GM21526 (cell line): ENCODE results near the gene SLC26A8.
"Not testable (repeated sequence)": the region's sequence is repeated elsewhere in the genome, so short reads cannot be mapped to it uniquely, and the experiment has no call there.

Source experiments
- ATAC-seq: cut with Tn5 transposase; IDR thresholded peaks from one replicate; pipeline ENCODE4 v1.9.1; 2021; ENCODE audit warnings: moderate library complexity; ENCODE audit not compliant: unreplicated experiment, low FRiP score

The SLC26A8 gene

GRCh38 chr6:36020154-36020553 is 4.3 kb downstream of the SLC26A8 start:
- ATAC-seq: no peak

- no peak for ATAC-seq
Observed at GRCh38 chr6:36019167-36019566, 5.3 kb downstream of the SLC26A8 start.

DNA sequence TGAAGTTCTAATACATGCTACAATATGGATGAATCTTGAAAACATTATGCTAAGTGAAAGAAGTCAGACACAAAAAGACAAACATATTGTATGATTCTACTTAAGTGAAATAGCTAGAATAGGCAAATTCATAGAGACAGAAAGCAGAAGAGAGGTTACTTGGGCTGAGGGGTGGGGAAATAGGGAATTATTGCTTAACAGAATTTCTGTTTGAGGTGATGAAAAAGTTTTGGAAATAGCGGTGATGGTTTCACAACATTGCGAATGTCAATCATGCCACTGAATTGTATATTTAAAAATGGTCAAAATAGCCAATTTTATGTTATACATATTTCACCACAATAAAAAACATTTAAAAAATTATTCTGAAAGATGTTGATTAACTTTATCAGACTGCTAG is 6.1 kb downstream of the SLC26A8 start:
- ATAC-seq: no peak

GRCh38 chr6:36015666-36016065 is 8.8 kb downstream of the SLC26A8 start:
- ATAC-seq: no peak

GRCh38 chr6:36000451-36000850 is 24.0 kb downstream of the SLC26A8 start:
- ATAC-seq: no peak

DNA sequence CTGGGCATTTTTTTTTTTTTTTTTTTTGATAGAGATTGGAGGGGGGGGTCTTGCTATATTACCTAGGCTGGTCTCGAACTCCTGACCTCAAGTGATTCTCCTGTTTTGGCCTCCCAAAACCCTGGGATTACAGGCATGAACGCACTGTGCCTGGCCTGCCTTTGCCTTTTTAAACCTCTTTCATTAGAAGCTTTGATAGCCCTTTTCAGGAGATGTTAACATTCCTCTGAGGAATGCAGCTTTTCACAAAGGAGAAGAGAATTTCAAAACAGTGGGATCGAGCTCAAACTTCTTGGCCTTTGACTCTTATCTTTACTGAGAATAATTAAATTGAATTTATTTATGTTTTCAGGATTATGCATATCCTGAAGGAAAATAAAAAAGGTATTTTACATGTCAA is 31.3 kb downstream of the SLC26A8 start:
- ATAC-seq: no peak

GRCh38 chr6:35988047-35988446 is 36.4 kb downstream of the SLC26A8 start:
- ATAC-seq: not testable (repeated sequence)

DNA sequence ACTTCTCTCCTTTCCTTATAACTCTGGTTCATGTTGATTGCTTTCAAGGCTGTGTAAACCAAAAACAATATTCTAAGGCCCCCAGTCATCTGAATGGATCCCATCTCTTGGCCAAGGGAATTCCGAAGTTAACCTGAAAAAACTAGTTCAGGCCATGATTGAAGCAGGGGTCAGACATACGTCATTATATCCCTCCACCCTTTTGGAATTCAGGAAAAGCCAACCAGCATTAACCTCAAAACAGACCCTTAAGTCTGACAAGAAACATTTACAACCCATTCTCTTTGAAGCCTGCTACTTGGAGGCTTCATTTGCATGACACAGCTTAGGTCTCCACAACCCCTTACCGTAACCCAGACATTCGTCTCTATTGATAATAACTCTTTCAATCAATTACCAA is 39.7 kb downstream of the SLC26A8 start:
- ATAC-seq: no peak

DNA sequence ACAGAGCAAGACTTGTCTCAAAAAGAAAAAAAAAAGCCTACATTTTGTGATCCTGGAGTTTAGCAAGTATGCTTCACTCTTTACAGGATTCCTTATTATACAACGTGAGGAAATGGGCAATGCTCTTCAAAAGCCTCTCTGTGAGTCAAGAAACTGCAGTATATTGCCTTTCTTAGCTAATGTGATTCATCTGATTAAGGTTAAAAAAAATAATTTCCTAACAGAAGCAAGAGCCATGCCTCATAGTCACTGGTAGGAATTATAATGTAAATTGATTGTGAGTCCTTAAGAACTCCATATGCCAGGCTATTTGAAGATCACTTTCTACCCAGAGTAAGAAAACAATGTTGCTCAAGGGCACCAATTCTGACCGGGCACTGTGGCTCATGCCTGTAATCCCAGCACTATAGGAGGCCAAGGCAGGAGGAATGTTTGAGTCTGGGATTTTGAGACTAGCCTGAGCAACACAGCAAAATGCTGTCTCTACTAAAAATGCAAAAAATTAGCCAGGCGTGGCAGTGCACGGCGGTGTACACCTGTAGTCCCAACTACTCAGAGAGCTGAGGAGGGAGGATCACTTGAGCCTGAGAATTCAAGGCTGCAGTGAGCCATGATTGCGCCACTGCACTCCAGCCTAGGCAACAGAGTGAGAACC is 43.3 kb downstream of the SLC26A8 start:
- ATAC-seq: no peak

- ATAC-seq: not testable (repeated sequence)
Observed at GRCh38 chr6:35980126-35980525, 44.3 kb downstream of the SLC26A8 start.

DNA sequence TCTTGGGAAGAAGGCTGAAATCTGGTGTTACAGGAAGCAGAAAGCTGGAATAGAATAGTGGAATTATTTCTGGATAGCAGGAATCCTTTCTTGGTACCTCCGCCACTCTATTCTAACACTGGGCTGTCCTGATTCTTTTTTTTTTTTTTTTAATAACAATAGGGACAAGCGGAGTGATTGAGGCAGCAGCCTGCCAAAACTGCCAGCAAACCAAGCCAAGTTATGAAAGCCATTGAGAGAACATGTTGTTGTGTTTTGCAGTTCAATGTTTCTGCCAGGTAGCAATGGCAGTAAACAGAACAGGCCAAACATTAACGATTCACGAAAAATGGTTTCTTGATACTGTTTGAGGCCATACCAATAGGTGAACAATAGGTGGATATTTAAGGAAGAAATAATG is 47.1 kb downstream of the SLC26A8 start:
- no peak for ATAC-seq

- ATAC-seq: no peak
Observed at GRCh38 chr6:35973670-35974222, 50.7 kb downstream of the SLC26A8 start.

GRCh38 chr6:35972471-35973367 is 51.7 kb downstream of the SLC26A8 start:
- no peak for ATAC-seq

- no peak for ATAC-seq
Observed at GRCh38 chr6:35970181-35970580, 54.3 kb downstream of the SLC26A8 start.

GRCh38 chr6:35969646-35970045 is 54.8 kb downstream of the SLC26A8 start:
- ATAC-seq: no peak

DNA sequence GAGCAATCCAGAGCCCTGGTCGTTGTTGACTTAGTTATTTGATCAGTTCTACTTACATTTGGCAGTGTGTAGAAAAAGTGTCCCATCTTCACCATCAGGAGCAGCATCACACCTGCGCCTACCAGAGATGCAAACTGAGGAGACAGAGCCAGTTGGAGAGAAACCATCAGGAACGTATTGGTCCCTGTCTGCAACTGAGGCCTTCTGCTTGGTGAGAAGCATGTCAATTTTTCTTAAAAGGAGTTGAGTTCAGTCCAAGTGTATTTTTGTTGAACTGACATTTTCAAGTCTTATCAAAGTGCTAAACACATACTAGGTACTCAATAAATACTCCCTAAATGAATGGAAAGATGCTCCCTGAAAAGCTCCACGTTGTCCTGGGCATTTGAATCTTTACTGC is 55.6 kb downstream of the SLC26A8 start:
- ATAC-seq: no peak

GRCh38 chr6:35967076-35967774 is 57.2 kb downstream of the SLC26A8 start:
- no peak for ATAC-seq

DNA sequence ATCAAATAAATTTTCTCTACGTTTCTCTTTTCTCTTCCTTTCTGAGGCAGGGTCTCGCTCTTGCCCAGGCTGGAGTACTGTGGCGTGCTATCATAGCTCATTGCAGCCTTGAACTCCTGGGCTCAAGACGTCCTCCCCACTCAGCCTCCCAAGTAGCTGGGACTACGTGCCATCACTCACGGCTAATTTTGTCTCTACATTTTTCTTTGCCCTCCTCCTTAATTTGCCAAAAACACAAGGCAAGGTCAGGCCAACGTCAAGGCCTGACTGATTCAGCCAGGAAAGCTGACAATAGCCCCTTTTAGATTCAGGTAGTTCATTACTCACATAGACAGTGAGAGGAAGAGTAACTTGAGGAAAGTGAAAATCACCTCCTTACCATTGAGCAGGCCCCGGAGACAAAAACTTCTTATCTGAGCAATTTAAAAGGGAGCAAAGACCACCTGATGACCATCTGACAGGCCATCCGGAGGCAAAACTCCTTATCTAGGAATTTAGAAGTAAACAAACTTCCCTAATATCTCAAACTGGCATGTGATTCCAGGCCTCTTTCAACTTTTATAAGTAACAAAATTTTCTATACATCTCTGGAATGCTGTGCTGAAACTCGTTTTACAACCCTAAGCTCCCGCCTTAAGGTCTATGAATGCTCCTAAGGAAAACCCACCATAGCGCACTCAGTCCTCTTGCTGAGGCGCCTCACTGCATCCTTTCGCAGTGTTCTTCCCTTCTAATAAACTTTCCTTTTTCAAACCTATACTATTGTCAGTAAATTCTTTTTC is 61.5 kb downstream of the SLC26A8 start:
- ATAC-seq: no peak

DNA sequence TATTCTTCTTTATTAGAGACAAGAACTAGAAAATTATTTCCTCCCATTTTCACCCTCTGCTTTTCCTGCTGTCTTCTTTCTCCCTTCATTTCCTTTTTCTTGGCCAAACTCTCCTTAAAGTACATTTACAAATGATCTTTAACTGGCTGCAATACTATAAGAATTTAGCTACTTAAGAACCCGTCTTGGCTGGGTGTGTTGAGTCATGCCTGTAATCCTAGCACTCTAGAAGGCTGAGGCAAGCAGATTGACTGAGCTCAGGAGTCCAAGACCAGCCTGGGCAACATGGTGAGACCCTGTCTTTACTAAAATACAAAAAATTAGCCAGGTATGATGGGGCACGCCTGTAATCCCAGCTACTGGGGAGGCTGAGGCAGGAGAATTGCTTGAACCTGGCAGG is 64.3 kb downstream of the SLC26A8 start:
- no peak for ATAC-seq

DNA sequence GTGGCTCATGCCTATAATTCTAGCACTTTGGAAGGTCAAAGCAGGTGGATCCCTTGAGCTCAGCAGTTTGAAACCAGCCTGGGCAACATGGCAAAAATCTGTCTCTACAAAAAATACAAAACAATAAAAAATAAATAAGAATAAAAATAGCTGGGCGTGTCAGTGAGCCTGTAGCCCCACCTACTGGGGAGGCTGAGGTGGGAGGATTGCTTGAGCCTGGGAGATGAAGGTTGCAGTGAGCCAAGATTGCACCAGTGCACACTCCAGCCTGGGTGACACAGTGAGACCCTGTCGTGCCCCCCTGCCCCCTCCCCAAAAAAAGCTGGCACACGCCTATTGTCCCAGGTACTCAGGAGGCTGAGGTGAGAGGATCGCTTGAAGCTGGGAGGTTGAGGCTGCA is 68.5 kb downstream of the SLC26A8 start:
- ATAC-seq: no peak
